SK-N-MC (cell line): ENCODE data around the gene RBKS.

Experiments
- DNase-seq: peaks from one replicate; pipeline ENCODE4 v3.0.0-alpha.2; 2011; ENCODE audit warnings: low read depth, low spot score
- H3K27ac ChIP-seq: fragments of 200-600 bp; sonication (generic); 2 replicates; pipeline ENCODE4 v1.5.1; 2016; ENCODE audit warnings: mixed run types
- H3K36me3 ChIP-seq: fragments of 200-600 bp; sonication (generic); 2 replicates; pipeline ENCODE4 v1.6.1; 2017; ENCODE audit warnings: antibody characterized with exemption, low read length, mixed read lengths; ENCODE audit not compliant: insufficient read depth
- H3K4me3 ChIP-seq: fragments of 200-600 bp; sonication (generic); 2 replicates; pipeline ENCODE4 v1.5.1; 2016
- H3K9ac ChIP-seq: fragments of 200-600 bp; sonication (generic); 2 replicates; pipeline ENCODE4 v1.8.0; 2017; ENCODE audit warnings: mixed run types, mixed read lengths; ENCODE audit not compliant: insufficient read length
- H3K9me3 ChIP-seq: fragments of 200-600 bp; sonication (generic); 2 replicates; pipeline ENCODE4 v1.6.1; 2017; ENCODE audit warnings: low read depth, mild to moderate bottlenecking, antibody characterized with exemption, low read length, moderate library complexity, mixed read lengths
- EZH2 ChIP-seq: fragments of 200-600 bp; sonication (generic); IDR thresholded peaks from one replicate; pipeline ENCODE4 v1.6.1; 2017; ENCODE audit warnings: antibody characterized with exemption
- FOXP2 ChIP-seq: optimal IDR thresholded peaks from 2 replicates; pipeline ENCODE3; 2011; ENCODE audit warnings: mild to moderate bottlenecking, moderate library complexity; ENCODE audit not compliant: insufficient read depth; ENCODE audit errors: extremely low read length, control extremely low read depth
- POLR2AphosphoS5 ChIP-seq: IDR thresholded peaks from 2 replicates; pipeline ENCODE4 v1.6.1; 2012; ENCODE audit warnings: mild to moderate bottlenecking, low read depth, low read length, borderline replicate concordance

Gene RBKS

DNA sequence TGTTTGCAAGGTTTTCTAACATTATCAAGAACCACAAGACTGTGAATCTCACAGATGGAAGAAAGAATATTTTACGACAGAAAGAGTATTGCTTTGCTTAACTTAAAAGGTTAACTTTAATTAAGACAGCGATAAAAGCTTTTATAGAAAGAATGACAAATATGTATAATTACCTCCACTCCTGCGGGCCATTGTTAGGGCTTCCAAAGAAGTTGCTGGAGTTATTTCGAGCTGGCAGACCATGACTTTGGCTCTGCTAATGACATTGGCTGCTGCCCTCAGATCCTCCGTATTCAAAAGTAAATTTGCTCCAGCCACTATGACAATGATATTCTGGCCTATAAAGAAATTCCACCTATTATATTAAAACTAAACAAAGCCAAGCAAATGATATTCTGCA, 47.3 kb downstream of the RBKS start:
- no peak overlapping the region for H3K27ac ChIP-seq
- no peaks in the 10 kb centered on the region for H3K36me3 ChIP-seq
- H3K9ac ChIP-seq: no peak overlapping the region
- no peaks in the 10 kb centered on the region for H3K9me3 ChIP-seq
- H3K4me3 ChIP-seq: no peak overlapping the region
- DNase-seq: no peak
- no peak for TF ChIP-seq EZH2
- TF ChIP-seq POLR2AphosphoS5: no peak
- no peak for TF ChIP-seq FOXP2

DNA sequence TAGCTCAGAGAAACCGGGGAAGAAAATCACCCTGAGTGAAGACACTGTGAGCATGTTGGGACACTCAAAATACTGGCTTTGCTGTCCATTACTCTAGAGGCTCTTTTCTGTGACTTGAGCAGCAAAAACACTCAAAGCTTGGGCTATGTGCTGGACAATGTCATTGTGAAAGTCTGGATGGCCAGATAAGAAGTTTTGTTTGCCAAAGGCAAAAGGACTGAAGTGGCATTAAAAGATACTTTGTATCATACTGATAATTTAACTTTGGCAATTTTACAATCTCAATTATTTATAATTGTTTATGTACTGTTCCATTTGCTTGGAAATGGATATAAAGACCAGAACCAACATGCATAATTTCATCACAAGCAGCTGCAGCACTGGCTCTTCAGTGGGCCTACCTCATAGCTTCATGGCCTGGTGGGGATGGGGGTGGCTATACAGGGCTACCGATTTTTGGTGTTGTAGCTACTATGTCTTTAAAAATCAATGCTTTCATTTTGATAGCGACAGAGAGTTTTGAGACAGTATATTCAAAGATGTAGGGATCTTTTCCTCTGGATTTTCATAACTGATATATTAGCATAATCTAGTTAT, 51.1 kb downstream of the RBKS start:
- no peak overlapping the region for H3K4me3 ChIP-seq

GRCh38 chr2:27838502-27838901, 51.7 kb downstream of the RBKS start:
- TF ChIP-seq EZH2: no peak
- TF ChIP-seq POLR2AphosphoS5: no peak
- TF ChIP-seq FOXP2: no peak
- no peak for DNase-seq
- H3K9me3 ChIP-seq: no peaks in the 10 kb centered on the region
- H3K4me3 ChIP-seq: no peak overlapping the region
- no peaks in the 10 kb centered on the region for H3K36me3 ChIP-seq
- no peak overlapping the region for H3K9ac ChIP-seq
- H3K27ac ChIP-seq: no peak overlapping the region

More for the DNA sequence above, 51.1 kb downstream of the RBKS start:
- no peak overlapping the region for H3K9ac ChIP-seq
- H3K36me3 ChIP-seq: no peaks in the 10 kb centered on the region
- no peaks in the 10 kb centered on the region for H3K9me3 ChIP-seq
- TF ChIP-seq POLR2AphosphoS5: no peak
- TF ChIP-seq FOXP2: no peak
- TF ChIP-seq EZH2: no peak
- no peak overlapping the region for H3K27ac ChIP-seq
- DNase-seq: no peak

GRCh38 chr2:27833931-27834330, 56.3 kb downstream of the RBKS start:
- no peak for DNase-seq
- Histone ChIP-seq H3K4me3 (no peak overlapping the region), H3K9me3 (no peaks in the 10 kb centered on the region), H3K9ac (no peak overlapping the region), H3K36me3 (no peaks in the 10 kb centered on the region), H3K27ac (no peak overlapping the region)
- TF ChIP-seq FOXP2 (no peak), POLR2AphosphoS5 (no peak), EZH2 (no peak)

DNA sequence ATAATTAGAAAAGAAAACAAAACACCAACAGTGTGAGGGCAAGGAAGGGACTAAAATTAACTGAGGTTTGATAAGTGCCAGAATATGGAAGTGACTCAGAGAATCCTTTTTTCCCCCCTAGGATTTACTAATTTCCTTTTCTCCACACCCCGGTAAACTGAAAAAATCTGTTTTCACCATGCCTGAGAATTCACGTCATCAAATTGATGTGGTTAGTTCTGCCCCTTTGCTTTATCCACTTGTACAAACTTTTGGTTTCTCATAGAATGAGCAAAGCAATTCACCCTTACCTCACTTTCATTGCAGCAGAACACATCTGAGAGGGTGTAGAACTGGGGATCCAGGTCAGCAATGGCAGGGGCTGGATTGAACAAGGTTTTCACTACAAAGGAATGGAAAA, 57.8 kb downstream of the RBKS start:
- H3K27ac ChIP-seq: no peak overlapping the region
- TF ChIP-seq EZH2 (no peak), FOXP2 (no peak), POLR2AphosphoS5 (no peak)
- DNase-seq: no peak
- H3K36me3 ChIP-seq: no peaks in the 10 kb centered on the region
- no peak overlapping the region for H3K9ac ChIP-seq
- H3K4me3 ChIP-seq: no peak overlapping the region
- H3K9me3 ChIP-seq: no peaks in the 10 kb centered on the region

DNA sequence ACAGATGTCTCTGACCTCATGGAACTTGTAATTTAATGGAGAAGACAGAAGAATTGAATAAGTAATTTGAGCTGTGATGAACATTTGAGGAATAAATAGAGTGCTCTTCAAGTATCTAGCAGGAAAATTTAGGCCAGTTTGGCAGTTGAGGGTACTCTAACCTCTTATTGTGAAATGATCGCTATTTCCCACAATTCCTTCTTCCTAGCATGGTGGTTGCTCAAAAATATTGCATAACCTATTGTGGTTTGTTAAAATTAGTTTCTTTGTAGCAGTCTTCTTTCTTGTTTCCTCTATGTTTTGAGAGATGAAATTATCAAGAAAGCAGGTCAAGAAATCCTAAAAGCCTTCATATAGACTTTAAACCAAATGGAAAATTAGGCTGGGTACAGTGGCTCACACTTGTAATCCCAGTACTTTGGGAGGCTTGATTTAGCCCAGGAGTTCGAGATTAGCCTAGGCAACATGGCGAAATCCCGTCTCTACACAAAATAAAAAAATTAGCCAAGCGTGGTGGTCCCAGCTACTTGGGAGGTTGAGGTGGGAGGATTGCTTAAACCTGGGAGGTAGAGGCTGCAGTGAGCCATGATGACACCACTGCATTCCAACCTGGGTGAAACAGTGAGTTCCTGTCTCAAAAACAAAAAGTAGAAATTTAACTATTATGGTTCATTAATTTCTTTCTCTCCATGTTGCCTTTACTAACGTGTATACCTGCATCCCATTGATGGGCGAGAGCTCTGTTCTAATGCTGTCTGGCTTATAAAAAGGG, 58.7 kb downstream of the RBKS start:
- Histone ChIP-seq H3K4me3 (no peak overlapping the region), H3K9ac (no peak overlapping the region), H3K27ac (no peak overlapping the region), H3K36me3 (no peaks in the 10 kb centered on the region), H3K9me3 (no peaks in the 10 kb centered on the region)
- no peak for TF ChIP-seq EZH2
- TF ChIP-seq FOXP2: no peak
- no peak for TF ChIP-seq POLR2AphosphoS5
- DNase-seq: no peak

DNA sequence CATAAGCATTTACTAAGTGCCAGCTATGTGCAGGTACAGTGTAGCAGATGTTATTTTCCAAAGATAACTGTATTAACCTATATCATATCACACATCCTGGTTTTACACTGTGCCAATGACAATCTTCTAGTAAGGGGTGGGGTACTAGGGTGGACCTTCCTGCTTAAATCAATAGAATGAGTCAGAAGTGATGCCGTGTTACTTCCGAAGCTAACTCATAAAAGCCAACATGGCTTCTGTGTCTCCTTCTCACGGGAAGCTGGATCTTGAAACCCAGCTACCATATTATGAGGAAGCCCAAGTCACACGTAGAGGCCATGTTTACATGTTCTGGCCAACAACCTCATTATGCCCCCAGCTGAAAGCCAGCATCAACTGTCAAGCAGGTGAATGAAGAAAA, 59.5 kb downstream of the RBKS start:
- Histone ChIP-seq H3K4me3 (no peak overlapping the region), H3K36me3 (no peaks in the 10 kb centered on the region), H3K9ac (no peak overlapping the region), H3K9me3 (no peaks in the 10 kb centered on the region), H3K27ac (no peak overlapping the region)
- DNase-seq: no peak
- TF ChIP-seq EZH2 (no peak), POLR2AphosphoS5 (no peak), FOXP2 (no peak)

- no peak overlapping the region for H3K9ac ChIP-seq
- TF ChIP-seq FOXP2: no peak
- no peak for TF ChIP-seq EZH2
- no peak for TF ChIP-seq POLR2AphosphoS5
- no peak overlapping the region for H3K4me3 ChIP-seq
- no peak for DNase-seq
- no peak overlapping the region for H3K27ac ChIP-seq
- no peaks in the 10 kb centered on the region for H3K9me3 ChIP-seq
- H3K36me3 ChIP-seq: no peaks in the 10 kb centered on the region
Observed at GRCh38 chr2:27829791-27830190, 60.4 kb downstream of the RBKS start.
